Activated T-helper 9 cell treated with anti-CD3 and anti-CD28 coated beads, Interleukin-2, amount 50 U/mL, for 16 hours (primary cell): ENCODE measurements around the gene ARHGEF3.

Experiments used
- DNase-seq: peaks from one replicate; pipeline ENCODE4 v3.0.0-alpha.2; 2020; ENCODE audit warnings: low read depth

The ARHGEF3 gene

DNA sequence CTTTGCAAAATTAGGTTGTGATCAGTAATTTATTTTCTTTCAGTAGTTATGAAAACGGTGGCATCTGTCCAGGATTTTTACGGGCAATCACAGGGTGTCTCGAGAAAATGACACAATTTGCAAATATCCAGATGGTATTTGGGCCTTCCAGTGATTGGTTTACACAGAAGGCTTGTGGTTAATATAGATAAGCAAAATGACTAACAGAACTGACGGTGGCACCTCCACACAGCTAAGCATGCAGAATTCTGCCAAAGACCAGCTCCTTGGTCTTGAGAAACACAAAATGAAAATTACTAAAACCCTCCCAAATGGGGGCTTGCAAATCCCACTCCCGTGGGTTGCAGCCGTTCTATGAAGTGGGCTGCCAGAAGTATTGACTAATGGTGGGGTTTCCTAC, 5.5 kb downstream of the ARHGEF3 start:
- DNase-seq: no peak

DNA sequence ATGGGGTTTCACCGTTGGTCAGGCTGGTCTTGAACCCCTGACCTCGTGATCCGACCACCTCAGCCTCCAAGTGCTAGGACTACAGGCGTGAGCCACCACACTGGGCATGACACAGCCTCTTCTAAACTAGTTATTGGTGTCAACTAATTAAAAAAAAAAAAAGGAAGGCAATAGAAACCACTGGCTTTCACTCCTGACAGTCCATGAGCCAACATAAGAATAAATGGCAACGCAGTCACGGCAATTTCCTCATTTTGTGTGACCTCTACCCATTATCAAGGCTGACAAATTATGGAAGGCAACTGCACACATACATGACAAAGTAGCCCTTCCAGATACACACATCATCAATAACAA, 5.9 kb downstream of the ARHGEF3 start:
- DNase-seq: no peak

DNA sequence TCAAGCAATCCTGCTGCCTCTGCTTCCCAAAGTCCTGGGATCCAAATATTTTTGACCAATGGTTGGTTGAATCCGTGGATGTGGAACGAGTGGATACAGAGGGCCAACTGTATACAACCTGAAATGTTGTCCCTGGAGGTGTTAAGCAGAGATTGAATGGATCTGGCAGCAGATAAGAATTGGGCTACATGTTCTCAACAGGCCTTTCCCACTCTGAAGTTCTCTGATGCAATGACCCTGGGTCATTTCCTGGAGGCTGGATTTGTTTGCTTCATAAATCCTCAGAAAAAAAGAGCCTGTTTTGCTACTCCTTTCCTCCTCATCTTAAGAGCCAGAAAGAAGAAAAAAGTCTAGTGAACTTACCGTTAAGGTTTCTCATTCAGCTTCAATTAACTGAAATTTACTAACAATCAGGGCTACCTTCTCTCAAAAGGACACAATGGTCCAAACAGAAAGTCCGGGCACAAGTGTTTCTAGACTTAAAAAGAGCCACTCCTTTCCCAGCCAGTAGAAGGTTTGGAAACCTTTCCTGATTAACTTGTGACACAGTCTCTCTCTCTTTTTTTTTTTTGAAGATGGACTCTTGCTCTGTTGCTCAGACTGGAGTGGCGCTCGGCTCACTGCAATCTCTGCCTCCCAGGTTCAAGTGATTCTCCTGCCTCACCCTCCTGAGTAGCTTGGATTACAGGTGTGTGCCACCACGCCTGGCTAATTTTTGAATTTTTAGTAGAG, 6.5 kb downstream of the ARHGEF3 start:
- DNase-seq: no peak

DNA sequence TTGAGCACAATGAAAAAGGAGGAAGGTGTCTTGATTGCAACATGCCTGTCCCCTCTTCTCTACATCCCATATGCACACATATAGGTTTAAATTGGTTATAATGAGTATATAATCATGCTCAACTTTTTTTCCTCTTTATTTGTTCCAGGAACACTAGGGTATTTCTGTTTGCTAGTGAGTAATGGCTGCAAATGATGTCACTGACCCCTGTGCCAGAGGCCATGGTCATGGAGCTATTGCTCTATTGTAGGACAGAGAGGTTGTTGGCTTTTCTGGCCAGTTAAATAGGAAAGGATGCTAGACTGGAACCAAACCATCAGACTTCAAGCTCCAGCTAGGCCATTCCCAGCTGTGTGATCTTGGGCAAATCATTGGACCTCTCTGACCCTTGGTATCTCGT, 9.6 kb downstream of the ARHGEF3 start:
- no peak for DNase-seq

DNA sequence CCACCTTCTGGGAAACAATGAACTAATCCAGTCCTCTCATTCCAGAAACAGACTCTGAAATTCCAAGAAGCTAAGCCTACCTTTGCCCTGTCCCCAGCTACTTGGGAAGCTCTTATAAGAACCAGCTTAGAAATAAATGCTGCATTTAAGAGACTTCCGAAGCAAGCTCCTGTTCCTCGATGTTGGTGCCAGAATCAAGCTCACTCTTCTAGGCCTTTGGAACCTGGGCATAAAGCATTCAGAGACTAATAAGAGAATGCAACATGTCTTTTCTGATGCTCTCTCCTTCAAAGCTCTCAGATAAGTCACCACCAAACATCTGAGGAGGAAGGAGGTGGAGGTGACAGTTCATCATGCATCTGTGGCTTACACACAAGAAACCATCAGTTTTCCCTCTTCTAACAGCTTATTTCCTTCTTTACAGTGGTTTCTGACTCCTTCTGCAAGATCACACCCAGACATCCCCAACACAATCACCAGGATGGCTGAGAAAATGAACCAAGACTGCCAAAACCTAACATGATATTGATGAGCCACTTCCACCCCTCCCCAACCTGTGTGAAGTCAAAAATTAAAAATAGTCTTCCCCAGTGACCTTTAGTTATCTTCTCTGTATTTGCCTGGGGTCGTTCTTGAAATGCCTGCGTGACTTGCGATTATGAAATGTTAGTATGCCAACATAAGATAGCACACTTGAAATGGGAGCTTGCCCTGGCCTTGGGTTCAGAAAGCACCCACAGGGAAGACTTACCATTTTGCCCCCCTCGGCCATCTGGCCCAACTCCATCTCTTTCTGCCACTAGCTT, 11.5 kb downstream of the ARHGEF3 start:
- no peak for DNase-seq

DNA sequence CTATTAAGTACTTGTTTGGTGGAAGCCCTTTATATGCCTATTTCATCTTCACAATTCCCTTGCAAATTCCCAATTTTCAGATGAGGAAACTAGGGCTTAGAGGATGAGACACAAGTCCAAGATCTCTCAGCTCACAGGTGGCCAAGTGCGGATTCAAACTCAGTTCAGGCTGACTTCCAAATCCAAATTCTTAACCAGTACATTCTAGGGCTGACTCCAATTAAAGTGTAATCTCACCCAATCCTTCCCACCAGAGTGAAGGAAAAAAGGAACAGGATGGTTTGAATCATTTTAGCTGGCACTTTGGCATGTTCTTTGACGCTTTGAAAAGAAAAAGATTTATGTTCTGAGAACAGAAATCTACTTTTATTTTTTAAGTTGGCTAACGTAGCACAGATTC, 12.7 kb downstream of the ARHGEF3 start:
- DNase-seq: no peak

DNA sequence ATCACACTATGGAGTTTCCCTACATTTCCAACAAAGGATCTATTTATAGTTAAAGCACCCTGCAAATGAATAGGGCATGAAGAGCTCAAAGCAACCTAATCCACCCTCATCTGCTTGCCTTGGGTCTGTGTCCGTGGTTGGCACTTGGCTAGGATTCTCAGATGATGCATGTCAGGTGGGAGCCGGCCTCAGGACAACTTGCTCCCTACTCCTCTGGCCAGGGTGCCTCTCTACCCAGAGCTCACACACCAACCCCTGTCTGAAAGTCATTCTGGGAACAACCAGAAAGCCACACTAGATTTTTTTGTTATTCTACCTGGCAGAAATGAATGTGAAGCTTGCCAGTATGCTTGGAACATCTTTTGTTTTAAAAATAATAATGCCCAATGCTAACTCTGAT, 13.2 kb downstream of the ARHGEF3 start:
- DNase-seq: no peak

DNA sequence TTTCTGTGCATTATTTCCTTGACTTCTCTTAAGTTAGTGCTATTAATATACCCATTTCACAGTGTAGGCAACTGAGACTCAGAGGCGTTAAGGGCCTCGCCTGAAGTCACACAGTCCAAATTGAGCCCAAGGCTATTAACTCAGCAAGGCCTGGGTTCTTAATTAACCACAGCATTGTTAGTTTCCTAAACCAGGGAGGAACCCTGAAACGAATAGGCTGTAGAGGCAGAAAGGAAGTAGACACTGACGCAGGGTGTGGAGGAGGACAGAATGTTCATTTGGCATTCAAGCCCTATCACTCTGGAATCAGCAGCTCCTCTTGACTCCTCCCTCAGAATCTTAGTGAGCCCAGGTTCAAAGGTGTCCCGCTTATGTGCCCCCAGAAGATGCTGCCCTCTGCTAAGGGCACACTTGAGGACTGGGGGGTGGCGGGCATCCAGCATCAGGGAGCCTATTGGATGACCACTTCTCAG, 13.9 kb downstream of the ARHGEF3 start:
- DNase-seq: no peak

DNA sequence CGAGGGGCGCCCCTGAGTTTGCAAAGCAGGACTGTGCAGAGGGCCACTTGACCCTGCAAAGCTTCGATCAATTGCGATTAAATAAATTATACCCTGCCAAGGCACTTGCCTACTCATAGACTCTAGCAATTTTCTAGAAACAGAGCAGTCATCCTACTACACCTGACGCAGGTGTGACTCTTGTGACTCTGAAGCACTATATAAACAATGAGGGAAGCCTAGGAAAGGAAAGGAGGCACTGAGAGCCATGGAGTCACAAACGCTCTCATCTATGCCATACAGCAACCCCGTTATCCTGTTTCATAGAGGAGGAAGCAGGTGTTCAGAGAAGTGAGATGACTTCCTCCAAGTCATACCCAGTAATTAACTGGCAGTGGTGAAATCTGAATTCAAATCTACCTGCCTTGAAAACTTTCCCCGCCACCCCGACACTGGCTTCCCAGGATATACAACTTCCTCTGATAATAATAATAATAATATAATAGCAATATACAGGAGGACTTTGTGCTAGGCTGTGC, 14.4 kb downstream of the ARHGEF3 start:
- no peak for DNase-seq

DNA sequence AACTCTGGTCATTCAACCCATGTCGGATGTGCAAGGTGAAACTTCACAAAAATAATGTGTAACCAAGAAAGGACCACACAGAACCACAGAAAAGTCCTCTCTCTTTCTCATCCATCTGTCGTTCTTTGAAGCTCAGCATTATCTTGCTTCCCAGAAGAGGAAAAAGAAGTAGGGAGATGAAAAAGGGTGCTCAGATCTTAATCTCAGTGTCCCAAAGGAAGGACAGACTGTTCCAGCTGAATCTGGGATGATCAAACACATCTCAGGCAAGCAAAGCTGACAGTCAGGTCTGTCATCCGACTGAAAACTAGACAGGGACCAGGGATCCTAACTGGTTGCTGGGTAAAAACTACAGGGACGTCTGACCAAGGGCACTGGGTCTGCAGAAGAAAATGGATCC, 16.2 kb downstream of the ARHGEF3 start:
- DNase-seq: no peak

DNA sequence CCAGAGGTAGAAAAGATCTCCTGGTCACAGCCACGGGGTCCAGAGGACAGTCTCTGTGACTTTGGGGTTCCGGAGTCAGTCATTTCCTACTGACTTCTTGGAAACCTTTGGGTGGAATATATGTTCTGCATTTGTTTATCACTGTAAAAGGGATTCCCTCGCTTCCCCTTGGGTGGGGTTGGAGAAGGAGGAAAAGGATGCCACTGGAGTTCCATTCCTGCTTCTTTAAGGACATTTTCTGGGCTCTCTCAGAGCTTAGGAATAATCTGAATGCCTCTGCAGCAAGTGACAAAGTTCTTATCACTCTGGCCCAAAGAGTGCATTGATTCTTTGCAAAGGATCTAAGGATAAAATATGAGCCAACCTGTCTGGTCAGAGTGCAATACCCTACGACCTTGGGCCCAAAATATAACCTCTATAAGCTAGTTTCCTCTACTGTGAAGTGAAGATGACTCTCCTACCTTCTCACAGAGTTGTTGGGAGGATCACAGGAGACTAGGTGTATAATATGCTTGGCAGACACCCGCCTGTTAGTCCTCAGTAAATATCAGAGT, 17.2 kb downstream of the ARHGEF3 start:
- DNase-seq: no peak

DNA sequence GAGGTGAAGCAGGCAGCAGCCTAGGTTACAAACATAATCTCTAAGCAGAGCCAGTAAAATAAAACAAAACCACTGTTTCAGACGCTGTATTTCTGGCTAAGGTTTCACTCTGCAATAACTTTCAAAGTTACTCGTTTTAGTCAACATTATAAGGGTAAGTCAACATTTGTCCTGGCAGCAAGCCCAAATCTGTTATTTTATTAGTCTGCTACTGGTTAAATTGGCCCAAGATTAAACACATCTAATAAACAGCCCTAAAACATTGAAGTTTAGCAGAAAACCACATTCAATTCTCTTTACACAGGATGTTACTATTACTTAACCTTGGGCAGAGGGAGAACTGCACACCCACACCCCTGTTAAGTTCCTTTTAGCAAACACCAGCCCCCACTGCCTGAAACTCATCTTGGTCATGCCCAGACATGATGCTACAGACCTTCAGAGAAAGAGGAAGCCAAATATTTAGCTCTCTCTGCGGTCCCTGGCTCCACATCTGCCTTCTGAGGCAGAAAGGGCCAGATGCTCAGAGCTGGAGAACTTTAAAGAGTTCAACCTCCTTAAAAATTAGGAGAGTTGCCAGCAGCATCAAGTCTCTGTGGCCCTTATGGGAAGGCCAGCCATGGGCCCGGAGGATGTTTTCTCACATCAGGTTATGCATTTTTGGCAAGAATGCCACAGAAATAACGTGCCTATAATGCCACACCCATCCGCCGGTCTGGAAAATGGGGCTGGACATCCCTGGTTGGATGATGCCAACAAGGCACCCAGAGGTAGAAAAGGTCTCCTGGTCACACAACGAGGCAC, 17.9 kb downstream of the ARHGEF3 start:
- peak; percentile 44 for DNase-seq

DNA sequence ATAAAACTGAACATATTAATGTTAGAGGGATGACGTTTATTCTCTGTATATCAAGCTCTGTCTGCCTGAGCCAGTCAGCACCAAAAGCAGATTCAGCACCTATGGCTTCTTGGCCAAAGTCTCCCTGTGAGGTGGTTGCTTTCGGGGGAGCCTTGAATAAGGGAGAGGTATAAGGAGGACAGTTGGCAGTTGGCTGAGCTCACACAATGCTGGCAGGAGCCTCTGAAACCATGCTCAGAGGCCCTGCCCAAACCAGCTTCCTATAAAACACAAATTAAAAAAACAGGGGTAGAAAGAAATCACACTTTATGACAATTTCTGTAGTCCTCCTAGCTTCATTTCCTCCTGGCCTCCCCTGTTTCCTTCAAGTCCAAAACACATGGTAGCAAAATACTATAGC, 18.8 kb downstream of the ARHGEF3 start:
- no peak for DNase-seq

DNA sequence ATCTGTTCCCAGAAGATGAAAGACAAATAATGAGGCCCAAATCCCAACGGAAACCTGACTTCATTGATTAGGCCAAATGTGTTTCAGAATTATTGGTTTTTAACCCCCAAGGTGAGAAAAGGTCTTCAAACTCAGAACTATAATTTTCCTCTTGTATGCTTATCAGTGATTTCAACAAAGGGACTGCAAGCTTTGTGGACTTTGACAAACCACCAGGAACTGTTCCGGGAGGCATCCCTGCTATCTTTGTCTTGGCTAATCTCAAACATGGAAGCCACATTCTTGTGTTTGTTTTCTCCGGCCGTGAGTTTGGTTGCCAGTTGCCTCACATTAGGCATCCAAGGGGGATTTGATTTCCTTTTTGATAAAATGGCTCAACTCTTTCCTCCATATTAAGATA, 19.5 kb downstream of the ARHGEF3 start:
- no peak for DNase-seq

DNA sequence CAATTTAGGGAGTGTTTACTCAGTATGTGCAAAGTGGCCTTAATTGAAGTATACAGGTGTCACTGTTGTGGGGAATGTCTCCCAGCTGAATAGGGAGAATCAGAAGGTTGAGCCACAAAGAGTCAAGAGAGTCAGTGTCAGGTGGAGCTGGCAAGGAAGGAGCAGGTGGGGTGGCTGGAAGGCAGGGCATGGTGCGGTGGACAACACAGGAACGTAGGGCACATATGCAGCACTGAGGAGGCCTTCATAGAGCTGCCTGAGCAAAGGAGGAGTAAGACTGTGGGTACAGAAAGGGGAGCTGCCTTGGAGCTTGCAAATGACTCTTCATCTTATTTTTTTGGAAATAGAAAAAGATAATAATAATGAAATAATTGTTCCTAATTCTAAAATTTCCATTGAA, 20.0 kb downstream of the ARHGEF3 start:
- no peak for DNase-seq

DNA sequence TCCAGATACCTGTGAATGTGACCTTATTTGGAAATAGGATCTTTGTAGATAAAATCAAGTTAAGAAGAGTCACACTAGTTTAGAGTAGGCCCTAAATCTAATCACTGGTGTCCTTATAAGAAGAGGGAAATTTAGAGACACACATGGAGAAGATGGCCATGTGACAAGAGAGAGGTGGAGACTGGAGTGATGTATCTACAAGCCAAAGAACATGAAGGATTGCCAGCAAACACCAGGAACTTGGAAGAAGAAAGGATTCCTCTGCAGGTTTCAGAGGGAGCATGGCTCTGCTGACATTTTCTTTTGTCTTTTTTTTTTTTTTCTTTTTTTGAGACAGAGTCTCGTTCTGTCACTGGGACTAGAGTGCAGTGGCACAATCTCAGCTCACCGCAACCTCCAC, 20.8 kb downstream of the ARHGEF3 start:
- no peak for DNase-seq

DNA sequence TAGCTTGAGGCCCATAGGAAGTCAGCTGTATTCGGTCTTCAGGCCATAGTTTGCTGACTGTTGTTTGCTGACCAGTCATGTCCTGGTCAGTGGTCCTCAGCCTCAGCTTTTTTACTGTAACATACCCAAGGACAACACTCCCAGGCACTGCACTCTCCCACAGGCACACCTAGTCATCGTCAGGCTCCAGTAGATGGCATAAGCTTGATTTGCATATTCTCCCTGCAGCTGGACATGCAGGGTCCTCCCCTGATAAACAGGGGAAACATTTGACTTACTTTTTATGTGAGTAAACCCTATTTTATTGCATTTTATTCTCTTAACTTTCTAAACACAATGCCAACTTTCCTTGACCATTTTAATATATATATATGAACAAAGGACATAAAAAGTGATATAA, 22.9 kb downstream of the ARHGEF3 start:
- DNase-seq: no peak

DNA sequence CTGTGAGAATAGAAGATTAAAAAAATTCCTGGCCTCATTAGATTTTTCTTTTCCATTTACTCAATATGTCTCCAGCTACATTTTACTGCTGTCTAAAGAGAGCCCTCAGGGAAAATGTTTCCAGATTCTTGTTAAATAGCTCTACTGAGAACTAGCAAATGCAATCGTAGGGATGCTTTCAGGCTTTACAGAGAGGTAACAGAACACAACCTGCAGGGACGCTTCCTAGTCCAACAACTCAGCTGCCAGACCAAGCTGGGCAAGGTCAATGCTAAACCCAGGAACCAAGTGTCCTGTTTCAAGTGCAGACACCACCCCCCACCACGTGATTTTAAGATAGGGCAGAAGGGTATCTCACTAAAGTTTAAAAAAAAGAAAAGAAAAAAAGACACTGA, 25.2 kb downstream of the ARHGEF3 start:
- DNase-seq: no peak

DNA sequence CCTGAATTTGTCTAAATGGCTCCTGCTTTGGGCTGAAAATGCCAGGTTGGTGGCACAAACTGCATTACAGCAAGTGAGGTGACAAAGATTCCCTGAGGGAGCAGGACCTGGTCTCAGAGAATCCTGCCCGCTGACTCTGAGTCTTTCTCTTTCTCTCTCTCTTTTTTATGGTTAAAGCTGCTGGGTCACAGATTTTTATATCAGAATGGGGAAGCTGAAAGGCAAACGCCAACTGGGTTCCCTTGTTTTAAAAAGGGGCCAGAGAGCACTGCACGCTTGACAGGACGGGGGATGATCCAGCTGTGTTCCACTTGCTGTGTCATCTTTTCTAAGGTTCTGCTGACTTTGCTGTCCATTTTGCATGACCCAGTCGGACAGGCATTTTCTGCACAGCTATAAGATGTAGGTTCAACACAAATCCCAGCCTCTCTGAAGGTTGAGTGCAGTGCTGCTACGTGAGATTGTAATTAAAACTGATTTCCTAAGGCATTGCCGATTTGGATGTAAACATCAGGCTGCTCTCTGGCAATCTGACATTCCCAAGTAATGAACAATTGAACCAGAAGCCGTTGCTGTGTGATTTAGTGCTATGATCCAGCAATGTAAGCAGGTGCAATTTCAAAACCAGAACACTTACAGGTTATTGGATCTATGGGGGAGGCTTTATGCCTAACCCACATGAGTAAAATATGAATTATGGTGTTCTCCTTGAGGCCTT, 25.8 kb downstream of the ARHGEF3 start:
- no peak for DNase-seq

DNA sequence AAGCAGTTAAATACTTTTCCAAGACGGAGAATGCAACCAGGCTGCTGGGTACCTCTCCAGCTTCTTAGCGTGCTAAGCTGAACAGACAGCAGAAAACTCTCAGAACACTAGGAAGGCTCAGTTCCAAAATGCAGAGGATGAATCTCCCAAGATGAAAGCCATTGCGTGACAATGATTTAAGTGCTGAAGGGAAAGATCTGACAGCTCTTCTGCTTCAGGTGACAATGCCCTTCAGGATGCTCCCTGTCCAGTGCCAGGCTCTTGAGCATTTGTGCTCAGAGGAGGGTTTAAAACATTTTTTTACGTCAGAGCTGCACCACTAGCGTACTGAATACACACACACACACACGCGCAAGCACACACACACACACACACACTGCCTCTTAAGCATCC, 26.3 kb downstream of the ARHGEF3 start:
- DNase-seq: no peak

DNA sequence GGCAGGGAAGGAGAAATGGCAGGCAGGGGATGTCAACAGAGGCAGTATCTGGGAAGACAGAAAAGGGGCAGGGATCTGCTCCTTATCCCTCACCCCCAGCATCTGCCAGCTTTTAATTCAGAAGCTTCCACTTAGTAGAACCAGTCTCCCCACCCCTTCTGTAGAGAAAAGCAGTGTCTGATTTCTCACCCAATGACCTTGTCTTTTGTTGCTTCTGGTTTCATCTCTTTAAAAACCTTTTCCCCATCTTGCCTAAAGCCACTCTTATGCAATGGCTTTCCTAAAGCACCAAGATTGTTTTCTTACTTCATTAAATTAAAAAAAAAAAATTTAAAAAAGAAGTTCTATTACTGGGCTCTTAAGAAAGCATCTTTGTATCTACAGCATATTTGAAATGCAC, 27.8 kb downstream of the ARHGEF3 start:
- no peak for DNase-seq
